HG03342 (cell line): ENCODE data around the gene ACP7.

Experiments
- ATAC-seq: cut with Tn5 transposase; IDR thresholded peaks from one replicate; pipeline ENCODE4 v1.9.1; 2021; ENCODE audit warnings: mild to moderate bottlenecking, moderate library complexity; ENCODE audit not compliant: unreplicated experiment

The ACP7 gene

GRCh38 chr19:39146686-39147450 lies 62.7 kb downstream of the ACP7 start:
- no peak for ATAC-seq

- ATAC-seq: no peak
These were observed 63.3 kb downstream of the ACP7 start for GRCh38 chr19:39147480-39147879.

DNA sequence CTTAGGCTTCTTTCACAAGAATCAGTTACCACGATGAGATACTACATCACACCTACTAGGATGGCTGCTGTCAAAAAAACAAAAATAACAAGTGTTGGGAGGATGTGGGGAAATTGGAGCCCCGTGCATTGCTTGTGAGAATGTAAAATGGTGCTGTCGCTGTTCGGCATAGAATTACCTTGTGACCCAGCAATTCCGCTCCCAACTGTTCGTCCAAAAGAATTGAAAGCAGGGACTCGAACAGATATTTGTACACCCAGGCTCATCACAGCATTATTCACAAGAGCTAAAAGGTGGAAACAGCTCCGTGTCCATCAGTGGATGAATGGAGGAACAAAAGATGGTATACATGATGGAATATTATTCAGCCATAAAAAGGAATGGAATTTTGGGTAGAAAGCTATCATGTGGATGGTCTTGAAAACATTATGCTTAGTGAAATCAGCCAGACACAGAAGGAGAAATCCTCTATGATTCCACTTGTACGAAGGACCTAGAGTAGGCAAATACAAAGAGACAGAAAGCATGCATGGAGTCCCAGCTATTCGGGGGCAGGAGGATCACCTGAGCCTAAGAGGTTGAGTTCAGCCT lies 64.9 kb downstream of the ACP7 start:
- ATAC-seq: no peak

GRCh38 chr19:39150235-39150634 lies 66.1 kb downstream of the ACP7 start:
- ATAC-seq: no peak

GRCh38 chr19:39150807-39151600 lies 66.8 kb downstream of the ACP7 start:
- no peak for ATAC-seq

DNA sequence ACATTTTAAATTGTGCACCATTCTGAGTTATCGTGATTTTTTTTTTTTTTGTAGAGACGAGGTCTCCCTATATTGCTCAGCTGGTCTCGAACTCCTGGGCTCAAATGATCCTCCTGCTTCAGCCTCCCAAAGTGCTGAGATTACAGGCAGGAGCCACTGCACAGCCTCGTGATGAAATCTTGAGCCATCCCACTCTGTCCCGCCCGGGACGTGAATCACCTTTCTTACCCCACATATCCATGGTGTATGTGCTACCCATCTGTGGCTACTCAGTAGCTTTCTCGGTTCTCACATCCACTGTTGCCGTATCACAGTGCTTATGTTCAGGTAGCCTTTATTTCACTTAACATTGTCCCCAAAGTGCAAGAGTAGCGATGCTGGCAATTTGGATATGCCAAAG lies 67.9 kb downstream of the ACP7 start:
- no peak for ATAC-seq

DNA sequence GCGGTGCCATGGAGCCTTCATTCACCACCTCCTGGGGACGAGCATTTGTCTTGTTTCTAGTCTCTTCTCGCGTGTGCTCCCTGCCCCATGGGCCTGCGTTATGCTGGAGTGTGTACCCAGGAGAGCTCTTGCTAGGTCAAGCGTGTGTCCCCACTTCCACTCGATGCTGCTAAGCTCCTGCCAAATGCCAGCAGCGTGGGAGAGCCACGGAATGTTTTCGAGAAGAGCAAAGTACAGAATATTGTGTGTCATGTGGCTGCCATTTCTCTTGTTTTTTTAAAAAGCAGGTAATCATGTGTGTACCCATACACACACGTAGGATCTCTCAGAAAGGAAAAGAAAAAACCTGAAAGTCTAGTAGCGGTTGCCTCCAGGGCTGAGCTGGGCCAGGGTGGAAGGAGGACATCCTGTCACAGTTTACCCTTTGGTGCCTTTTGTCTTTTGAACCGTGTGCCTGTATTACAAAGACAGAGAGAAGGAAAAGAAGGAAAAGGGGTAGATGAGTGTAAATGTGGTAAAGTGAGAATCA lies 70.0 kb downstream of the ACP7 start:
- ATAC-seq: no peak

DNA sequence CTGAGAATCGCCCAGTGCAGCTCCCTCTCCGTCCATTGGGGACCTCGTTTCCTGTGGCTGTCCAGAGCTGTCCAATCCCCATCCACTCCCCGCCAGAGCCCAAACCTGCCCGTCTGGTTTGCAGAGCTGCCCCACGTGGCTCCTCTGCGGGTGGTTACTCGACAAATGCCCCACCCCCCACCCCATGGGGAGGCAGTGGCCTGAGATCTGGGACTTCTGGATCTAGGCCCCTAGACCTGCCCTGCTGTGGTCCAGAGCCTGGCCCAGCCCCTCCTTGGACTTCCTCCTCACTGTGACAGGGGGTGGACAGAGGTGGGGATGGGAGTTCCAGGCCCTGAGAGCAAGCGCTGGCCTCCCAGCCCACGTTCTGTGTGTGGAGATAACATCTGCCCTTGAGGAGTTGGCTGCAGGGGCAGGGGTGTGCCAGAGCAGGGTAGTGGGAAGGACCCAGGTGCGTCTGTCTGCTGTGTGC lies 70.5 kb downstream of the ACP7 start:
- ATAC-seq: no peak

DNA sequence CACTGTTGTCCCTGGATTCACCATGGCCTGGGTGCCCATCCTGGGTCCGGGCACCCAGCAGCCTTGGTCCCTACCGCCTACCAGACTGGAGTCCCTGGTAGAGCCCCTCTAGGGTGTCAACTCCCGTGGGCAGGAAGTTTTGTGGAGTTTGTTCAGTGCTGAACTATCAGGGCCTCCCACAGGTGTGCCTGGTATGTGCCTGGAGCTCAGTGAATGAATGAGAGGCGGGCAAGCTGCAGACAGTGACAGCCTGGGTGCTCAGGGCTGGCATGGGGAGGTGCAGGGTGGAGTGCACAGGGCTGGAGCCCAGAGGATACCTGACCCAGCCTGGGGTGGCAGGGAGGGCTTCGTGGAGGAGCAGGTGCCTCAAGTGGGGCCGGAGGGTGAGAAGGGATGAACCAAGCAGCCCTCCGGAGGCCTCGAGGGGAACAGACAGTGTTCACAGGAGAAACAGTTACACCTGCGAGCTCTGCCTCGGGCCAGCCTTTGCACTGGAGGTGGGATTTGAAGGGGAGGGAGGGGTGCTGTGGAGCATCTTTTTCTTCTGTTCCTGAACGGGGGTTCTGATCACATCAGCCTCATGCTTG lies 71.0 kb downstream of the ACP7 start:
- ATAC-seq: no peak

- ATAC-seq: no peak
These were observed 71.6 kb downstream of the ACP7 start for GRCh38 chr19:39155741-39156140.

GRCh38 chr19:39156326-39157230 lies 72.4 kb downstream of the ACP7 start:
- no peak for ATAC-seq

DNA sequence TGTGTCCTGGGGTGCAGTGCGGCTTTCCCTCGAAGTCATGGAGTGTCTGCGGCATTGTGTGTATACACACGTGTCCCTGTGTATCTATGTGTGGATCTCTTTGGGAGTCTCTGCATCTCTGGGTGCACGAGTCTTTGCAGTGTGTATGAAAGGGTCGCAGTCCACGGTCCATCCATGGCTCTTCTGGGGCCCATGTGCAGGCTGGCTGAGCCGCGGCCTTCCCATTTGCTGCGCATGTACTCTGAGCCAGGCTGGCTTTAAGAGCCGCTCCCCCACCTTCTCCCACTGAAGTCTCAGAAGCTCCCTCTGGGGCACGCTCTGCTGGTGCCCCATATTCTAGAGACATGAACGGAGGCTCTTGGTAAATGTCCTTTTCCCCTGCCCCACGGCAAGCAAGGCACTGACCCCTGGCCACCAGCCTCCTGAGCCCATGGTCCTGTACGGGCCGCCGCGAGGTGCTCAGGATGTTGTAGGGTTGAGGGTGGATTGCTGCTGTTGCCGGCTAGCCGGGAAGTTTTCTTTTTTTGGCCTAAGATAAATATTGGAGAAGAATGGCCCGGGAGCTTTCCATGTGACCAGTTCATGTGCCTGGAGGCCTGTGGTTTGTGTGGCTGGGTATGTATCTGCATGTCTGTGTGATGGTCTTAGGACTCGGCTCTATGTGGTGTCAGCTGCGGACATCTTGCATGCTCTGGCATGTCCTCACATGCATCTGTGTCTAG lies 73.3 kb downstream of the ACP7 start:
- no peak for ATAC-seq

- no peak for ATAC-seq
These were observed 73.8 kb downstream of the ACP7 start for GRCh38 chr19:39157997-39158389.

DNA sequence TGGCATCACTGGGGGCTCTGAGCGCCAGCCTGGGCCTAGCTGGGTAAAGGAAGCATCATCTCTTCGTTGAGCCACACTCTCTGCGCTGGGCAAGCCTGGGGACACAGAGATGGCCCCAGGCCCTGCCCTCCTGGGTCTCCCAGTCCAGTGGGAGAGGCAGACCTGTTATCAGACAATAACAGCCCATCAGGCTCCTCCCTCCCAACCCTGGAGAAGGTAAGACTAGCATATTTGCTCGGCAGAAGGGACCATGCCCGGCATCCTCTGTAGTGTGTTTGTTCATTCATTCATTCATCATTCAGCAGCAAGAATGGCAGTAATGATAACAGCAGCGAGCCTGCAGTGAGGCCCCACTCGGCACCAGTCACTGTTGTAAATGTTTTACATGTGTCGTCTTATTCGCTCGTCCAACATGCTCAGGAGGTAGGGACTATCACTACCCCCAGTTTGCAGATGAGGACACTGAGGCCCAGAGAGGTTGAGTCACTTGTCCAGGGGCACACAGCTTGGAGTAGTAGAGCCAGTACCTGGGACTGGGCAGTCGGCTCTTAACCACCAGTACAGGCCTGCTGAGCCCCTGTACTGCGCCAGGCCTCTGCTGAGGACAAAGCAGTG lies 74.6 kb downstream of the ACP7 start:
- ATAC-seq: no peak

- no peak for ATAC-seq
These were observed 76.3 kb downstream of the ACP7 start for GRCh38 chr19:39160523-39160861.
